ENCODE measurements around the gene KIAA0753.

DNA sequence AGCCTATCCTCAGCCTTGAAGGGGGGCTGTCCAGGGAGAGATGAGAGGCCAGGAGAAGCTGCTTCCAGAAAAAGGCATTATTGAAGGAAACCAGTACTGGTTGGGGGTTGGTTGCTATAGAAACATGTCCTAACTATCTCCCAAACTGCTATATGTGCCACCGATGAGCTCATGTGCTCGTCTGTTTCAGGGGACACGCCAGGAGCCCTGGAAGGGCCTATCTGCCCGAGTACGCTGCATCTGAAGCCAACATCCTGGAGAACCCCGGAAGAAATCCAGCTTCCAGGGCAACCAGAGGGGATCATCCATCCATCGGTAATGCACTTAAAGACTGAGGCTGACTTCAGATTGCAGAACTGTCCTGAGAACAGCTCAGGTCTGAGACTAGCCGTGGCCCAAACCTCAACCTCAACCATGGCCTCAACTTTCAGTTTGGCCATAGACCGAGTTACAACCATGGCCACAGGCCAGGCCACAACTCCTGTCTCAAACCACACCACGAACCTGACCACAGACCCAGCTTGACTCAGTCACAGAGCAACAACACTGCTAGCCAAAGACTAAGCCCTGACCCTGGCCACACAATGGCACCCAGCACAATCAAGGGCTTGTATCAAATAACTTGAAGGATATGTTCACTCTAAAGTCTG, 94.3 kb downstream of the KIAA0753 start:
- TF ChIP-seq CEBPB (IDR thresholded peaks at IDR 0.05) = no peak
- no peak for TF ChIP-seq TAF1 (IDR thresholded peaks at IDR 0.05; ENCODE audit: low read depth)
- no peak for TF ChIP-seq TEAD4 (IDR thresholded peaks at IDR 0.05)
- no peak for TF ChIP-seq EP300 (IDR thresholded peaks at IDR 0.05; ENCODE audit: borderline replicate concordance)
- no peak for TF ChIP-seq RAD21 (IDR thresholded peaks at IDR 0.05; ENCODE audit: low read depth)
- TF ChIP-seq YY1 (IDR thresholded peaks at IDR 0.05; ENCODE audit: low read depth) = no peak
- TF ChIP-seq, protein P1, sequence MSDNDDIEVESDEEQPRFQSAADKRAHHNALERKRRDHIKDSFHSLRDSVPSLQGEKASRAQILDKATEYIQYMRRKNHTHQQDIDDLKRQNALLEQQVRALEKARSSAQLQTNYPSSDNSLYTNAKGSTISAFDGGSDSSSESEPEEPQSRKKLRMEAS (IDR thresholded peaks at IDR 0.05) = no peak
- TF ChIP-seq, protein P2, sequence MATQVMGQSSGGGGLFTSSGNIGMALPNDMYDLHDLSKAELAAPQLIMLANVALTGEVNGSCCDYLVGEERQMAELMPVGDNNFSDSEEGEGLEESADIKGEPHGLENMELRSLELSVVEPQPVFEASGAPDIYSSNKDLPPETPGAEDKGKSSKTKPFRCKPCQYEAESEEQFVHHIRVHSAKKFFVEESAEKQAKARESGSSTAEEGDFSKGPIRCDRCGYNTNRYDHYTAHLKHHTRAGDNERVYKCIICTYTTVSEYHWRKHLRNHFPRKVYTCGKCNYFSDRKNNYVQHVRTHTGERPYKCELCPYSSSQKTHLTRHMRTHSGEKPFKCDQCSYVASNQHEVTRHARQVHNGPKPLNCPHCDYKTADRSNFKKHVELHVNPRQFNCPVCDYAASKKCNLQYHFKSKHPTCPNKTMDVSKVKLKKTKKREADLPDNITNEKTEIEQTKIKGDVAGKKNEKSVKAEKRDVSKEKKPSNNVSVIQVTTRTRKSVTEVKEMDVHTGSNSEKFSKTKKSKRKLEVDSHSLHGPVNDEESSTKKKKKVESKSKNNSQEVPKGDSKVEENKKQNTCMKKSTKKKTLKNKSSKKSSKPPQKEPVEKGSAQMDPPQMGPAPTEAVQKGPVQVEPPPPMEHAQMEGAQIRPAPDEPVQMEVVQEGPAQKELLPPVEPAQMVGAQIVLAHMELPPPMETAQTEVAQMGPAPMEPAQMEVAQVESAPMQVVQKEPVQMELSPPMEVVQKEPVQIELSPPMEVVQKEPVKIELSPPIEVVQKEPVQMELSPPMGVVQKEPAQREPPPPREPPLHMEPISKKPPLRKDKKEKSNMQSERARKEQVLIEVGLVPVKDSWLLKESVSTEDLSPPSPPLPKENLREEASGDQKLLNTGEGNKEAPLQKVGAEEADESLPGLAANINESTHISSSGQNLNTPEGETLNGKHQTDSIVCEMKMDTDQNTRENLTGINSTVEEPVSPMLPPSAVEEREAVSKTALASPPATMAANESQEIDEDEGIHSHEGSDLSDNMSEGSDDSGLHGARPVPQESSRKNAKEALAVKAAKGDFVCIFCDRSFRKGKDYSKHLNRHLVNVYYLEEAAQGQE (IDR thresholded peaks at IDR 0.05; ENCODE audit: low read depth) = no peak
- no peak for TF ChIP-seq EGR1 (IDR thresholded peaks at IDR 0.05)
- TF ChIP-seq, protein P3, sequence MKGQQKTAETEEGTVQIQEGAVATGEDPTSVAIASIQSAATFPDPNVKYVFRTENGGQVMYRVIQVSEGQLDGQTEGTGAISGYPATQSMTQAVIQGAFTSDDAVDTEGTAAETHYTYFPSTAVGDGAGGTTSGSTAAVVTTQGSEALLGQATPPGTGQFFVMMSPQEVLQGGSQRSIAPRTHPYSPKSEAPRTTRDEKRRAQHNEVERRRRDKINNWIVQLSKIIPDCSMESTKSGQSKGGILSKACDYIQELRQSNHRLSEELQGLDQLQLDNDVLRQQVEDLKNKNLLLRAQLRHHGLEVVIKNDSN (IDR thresholded peaks at IDR 0.05) = no peak
- TF ChIP-seq FOXM1 (IDR thresholded peaks at IDR 0.05; ENCODE audit: borderline replicate concordance, low read depth) = no peak
